Adrenal gland (tissue), 5 donors: ENCODE measurements around the gene AHNAK.
"Not testable (repeated sequence)": the region's sequence is repeated elsewhere in the genome, so short reads cannot be mapped to it uniquely, and the experiment has no call there.

ENCODE experiments used
- POLR2A ChIP-seq, 2 donors: fragments of 450-650 bp; IDR thresholded peaks; one replicate each; pipeline ENCODE4 v1.6.1; 2017; ENCODE audit warnings: antibody characterized with exemption in 2 of 2, mild to moderate bottlenecking in 2 of 2, moderate library complexity in 1 of 2
- TF ChIP-seq, protein P1 (sequence below), 6 experiments: fragments of 450-650 bp in 4 of 6; fragments of 200-600 bp in 2 of 6; sonication (generic) in 1 of 6; IDR thresholded peaks; 1 replicate in 5 of 6; 2 replicates in 1 of 6; pipeline versions ENCODE4 v1.5.1 to v1.8.0; 2016 to 2021; ENCODE audit warnings: antibody characterized with exemption in 6 of 6, mild to moderate bottlenecking in 2 of 6, moderate library complexity in 1 of 6
- donor health status: DM: no; HTN: no; CAD: no.

DNA sequence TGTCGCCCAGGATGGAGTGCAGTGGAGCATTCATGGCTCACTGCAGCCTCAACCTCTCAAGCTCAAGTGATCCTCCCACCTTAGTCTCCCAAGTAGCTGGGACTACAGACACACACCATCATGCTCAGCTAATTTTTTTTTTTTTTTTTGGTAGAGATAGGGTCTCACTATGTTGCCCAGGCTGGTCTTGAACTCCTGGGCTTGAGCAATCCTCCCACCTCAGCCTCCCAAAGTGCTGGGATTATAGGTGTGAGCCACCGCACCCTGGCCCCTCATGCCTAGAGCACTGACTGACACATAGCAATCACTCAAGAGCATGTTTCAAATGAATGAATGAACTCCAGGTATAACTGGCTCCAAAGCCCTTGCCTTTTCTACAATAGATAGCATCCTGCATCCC lies 3.9 kb upstream of the AHNAK start:
- TF ChIP-seq, protein P1, sequence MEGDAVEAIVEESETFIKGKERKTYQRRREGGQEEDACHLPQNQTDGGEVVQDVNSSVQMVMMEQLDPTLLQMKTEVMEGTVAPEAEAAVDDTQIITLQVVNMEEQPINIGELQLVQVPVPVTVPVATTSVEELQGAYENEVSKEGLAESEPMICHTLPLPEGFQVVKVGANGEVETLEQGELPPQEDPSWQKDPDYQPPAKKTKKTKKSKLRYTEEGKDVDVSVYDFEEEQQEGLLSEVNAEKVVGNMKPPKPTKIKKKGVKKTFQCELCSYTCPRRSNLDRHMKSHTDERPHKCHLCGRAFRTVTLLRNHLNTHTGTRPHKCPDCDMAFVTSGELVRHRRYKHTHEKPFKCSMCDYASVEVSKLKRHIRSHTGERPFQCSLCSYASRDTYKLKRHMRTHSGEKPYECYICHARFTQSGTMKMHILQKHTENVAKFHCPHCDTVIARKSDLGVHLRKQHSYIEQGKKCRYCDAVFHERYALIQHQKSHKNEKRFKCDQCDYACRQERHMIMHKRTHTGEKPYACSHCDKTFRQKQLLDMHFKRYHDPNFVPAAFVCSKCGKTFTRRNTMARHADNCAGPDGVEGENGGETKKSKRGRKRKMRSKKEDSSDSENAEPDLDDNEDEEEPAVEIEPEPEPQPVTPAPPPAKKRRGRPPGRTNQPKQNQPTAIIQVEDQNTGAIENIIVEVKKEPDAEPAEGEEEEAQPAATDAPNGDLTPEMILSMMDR (IDR thresholded peaks at IDR 0.05), result not testable (repeated sequence)
- TF ChIP-seq POLR2A (IDR thresholded peaks at IDR 0.05), result not testable (repeated sequence)
